ENCODE data around the gene KDM5B.

GRCh38 chr1:202709276-202710041, 98.8 kb downstream of the KDM5B start:
- TF ChIP-seq, protein P1, sequence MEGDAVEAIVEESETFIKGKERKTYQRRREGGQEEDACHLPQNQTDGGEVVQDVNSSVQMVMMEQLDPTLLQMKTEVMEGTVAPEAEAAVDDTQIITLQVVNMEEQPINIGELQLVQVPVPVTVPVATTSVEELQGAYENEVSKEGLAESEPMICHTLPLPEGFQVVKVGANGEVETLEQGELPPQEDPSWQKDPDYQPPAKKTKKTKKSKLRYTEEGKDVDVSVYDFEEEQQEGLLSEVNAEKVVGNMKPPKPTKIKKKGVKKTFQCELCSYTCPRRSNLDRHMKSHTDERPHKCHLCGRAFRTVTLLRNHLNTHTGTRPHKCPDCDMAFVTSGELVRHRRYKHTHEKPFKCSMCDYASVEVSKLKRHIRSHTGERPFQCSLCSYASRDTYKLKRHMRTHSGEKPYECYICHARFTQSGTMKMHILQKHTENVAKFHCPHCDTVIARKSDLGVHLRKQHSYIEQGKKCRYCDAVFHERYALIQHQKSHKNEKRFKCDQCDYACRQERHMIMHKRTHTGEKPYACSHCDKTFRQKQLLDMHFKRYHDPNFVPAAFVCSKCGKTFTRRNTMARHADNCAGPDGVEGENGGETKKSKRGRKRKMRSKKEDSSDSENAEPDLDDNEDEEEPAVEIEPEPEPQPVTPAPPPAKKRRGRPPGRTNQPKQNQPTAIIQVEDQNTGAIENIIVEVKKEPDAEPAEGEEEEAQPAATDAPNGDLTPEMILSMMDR (IDR thresholded peaks at IDR 0.05): no peak
- TF ChIP-seq POLR2A (IDR thresholded peaks at IDR 0.05): no peak

Data from body of pancreas (tissue), 4 donors.